ENCODE measurements around the gene LTBP3. TPM values are rescaled to one million over a fixed set of nuclear protein-coding genes. Genes with fewer than 3 reads are reported as not detected.

LTBP3 gene
- total and polyA plus RNA-seq, 12 donors, result 42.7 to 92.5 (median 72.8) TPM

DNA sequence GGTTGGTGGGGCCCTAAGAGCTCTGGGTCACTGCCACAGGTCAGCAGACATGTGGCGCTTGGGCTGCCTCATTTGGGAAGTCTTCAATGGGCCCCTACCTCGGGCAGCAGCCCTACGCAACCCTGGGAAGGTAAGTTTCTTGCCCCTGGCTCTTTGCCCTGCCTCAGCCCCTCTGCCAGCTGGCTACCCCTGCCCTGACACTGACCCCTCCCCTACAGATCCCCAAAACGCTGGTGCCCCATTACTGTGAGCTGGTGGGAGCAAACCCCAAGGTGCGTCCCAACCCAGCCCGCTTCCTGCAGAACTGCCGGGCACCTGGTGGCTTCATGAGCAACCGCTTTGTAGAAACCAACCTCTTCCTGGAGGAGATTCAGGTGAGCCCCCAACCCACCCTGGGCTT is 31.4 kb downstream of the LTBP3 start:
- no peak overlapping the region for H3K4me3 ChIP-seq
- TF ChIP-seq, protein P1, sequence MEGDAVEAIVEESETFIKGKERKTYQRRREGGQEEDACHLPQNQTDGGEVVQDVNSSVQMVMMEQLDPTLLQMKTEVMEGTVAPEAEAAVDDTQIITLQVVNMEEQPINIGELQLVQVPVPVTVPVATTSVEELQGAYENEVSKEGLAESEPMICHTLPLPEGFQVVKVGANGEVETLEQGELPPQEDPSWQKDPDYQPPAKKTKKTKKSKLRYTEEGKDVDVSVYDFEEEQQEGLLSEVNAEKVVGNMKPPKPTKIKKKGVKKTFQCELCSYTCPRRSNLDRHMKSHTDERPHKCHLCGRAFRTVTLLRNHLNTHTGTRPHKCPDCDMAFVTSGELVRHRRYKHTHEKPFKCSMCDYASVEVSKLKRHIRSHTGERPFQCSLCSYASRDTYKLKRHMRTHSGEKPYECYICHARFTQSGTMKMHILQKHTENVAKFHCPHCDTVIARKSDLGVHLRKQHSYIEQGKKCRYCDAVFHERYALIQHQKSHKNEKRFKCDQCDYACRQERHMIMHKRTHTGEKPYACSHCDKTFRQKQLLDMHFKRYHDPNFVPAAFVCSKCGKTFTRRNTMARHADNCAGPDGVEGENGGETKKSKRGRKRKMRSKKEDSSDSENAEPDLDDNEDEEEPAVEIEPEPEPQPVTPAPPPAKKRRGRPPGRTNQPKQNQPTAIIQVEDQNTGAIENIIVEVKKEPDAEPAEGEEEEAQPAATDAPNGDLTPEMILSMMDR (IDR thresholded peaks at IDR 0.05), result no peak
- intact Hi-C loops (cut with DNase I), result no loop called here
- peaks cover 0 to 58% (median 28%) of the 10 kb centered on the region in 9 donors for H3K36me3 ChIP-seq
- 92 to 95% methylated on average over 8 of the region's 8 CpGs for WGBS, 2 donors
- DNase-seq (no peak), ATAC-seq (no peak)
- H3K27ac ChIP-seq, result no peak overlapping the region
- H3K4me1 ChIP-seq, result peaks cover 9 to 39% (median 24%) of the 10 kb centered on the region in 9 donors
- no peaks in the 10 kb centered on the region for H3K9me3 ChIP-seq
- no peaks in the 10 kb centered on the region for H3K27me3 ChIP-seq

DNA sequence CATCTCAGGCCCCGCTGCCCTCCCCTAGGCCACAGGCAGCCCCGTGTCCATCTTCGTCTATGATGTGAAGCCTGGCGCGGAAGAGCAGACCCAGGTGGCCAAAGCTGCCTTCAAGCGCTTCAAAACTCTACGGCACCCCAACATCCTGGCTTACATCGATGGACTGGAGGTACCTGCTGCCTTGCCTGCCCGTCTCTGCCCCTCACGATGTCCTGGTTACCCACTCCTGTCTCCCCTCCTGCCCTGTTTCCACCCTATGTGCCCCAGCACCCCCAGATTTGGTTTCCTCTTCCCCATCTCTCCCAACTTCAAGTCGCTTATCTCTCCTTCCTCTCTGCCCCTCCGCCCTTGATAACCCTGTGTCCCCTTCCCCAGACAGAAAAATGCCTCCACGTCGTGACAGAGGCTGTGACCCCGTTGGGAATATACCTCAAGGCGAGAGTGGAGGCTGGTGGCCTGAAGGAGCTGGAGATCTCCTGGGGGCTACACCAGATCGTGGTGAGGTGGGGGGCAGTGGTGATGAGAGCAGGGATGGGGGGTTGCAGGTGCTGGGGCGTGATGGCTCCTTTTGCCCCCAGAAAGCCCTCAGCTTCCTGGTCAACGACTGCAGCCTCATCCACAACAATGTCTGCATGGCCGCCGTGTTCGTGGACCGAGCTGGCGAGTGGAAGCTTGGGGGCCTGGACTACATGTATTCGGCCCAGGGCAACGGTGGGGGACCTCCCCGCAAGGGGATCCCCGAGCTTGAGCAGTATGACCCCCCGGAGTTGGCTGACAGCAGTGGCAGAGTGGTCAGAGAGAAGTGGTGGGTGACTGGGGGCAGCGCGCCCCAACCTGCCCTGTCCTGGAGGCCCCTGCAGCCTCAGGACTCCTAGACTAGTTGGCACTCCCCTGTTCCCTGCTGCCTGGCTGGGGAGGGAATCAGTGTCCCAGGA is 32.3 kb downstream of the LTBP3 start:
- H3K4me1 ChIP-seq, result peaks cover 9 to 39% (median 24%) of the 10 kb centered on the region in 9 donors
- WGBS, 2 donors, result 46 to 47% methylated on average over 31 of the region's 31 CpGs
- TF ChIP-seq, protein P1 (IDR thresholded peaks at IDR 0.05), result no peak
- peak overlapping the region; percentile 84 to 100 (median 98) for H3K4me3 ChIP-seq
- intact Hi-C loops (cut with DNase I), result no loop called here
- no peaks in the 10 kb centered on the region for H3K9me3 ChIP-seq
- peak in 1 of 8 donors; percentile 3 for ATAC-seq
- no peak for DNase-seq
- no peaks in the 10 kb centered on the region for H3K27me3 ChIP-seq
- peaks cover 0 to 49% (median 18%) of the 10 kb centered on the region in 9 donors for H3K36me3 ChIP-seq
- peak overlapping the region; percentile 74 to 98 (median 94) for H3K27ac ChIP-seq

DNA sequence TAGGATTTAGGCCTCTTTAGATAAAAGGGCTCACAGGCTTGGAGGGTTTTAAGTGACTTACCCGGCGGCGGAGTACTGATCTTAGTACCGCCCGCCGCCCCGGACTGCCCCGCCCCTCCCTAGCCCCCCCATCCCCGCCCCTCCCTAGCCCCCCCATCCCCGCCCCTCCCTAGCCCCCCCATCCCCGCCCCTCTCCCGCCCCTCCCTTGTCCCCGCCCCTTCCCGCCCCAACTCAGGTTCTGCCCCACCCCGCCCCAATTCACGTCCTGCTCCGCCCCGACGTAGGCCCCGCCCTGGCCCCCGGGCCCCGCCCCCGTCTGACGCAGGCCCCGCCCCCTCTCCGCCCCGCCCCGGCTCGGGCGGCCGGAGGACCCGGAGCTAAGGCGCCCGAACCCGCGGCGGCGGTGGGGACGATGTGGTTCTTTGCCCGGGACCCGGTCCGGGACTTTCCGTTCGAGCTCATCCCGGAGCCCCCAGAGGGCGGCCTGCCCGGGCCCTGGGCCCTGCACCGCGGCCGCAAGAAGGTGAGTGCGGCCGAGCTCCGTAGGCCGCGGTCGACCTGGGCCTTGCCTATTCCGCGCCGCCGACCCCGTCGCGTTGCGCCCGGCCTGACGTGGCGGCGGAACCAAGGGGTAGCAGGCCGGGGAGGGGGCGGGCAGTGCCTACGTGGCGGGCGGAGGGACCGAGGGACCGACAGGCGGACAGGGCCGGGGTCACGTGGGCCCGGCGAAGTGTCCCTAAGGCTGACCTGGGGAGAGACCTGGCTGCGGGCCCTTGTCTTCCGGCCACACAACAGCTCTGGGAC is 33.2 kb downstream of the LTBP3 start, which contains the start of gene SCYL1:
Gene SCYL1, plus strand, starts transcription at position 343 of the 805 bp plus-strand sequence. Its CDS starts 71 bp downstream, at position 414.
- peak; percentile 86 to 97 (median 92) for ATAC-seq
- Histone ChIP-seq H3K9me3 (no peaks in the 10 kb centered on the region), H3K36me3 (peaks cover 0 to 40% (median 11%) of the 10 kb centered on the region in 9 donors), H3K4me1 (peaks cover 9 to 39% (median 24%) of the 10 kb centered on the region in 9 donors), H3K4me3 (peak within 1 kb of the TSS; percentile 84 to 100 (median 98)), H3K27ac (peak within 1 kb of the TSS; percentile 74 to 98 (median 94)), H3K27me3 (no peaks in the 10 kb centered on the region)
- WGBS, 2 donors, result 0 to 1% methylated on average over 49 to 82 of the region's 82 CpGs
- TF ChIP-seq, protein P1 (IDR thresholded peaks at IDR 0.05), result no peak
- DNase-seq, result peak; percentile 78 to 86
- intact Hi-C loops (cut with DNase I), result no loop called here

Measured in heart right ventricle (tissue), 16 donors.